Stimulated activated CD4-positive, alpha-beta T cell treated with anti-CD3 and anti-CD28 coated beads, Interleukin-1b, Interleukin-23, amount 100 ng/mL, for 24 hours (primary cell): ENCODE data around the gene CAMK1D.
"Not testable (repeated sequence)": the region's sequence is repeated elsewhere in the genome, so short reads cannot be mapped to it uniquely, and the experiment has no call there.

ENCODE experiments used
- DNase-seq, 4 experiments: peaks; one replicate each; pipeline ENCODE4 v3.0.0-alpha.2; 2020; ENCODE audit warnings: low read depth in 4 of 4, low spot score in 1 of 4

Gene CAMK1D

DNA sequence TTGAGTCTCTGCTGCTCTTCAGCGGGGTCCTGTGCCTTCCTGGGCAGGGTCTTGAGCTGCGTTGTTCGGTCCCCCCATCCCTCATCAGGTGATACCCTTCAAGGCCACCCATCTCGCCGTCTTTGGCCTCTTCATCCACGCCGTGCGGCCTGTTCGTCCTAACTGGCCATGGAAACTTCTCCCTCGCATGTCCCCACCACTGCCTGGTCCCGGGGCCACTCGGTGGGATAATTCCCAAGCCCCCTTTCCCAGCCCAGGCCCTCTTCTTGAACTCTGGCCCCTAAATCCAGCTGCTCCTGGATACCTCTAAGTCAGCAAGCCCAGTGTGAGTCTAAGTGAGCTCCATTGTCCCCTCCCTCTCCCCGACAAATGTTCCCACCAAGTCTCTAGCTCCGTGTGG is 74.5 kb downstream of the CAMK1D start:
- no peak for DNase-seq

DNA sequence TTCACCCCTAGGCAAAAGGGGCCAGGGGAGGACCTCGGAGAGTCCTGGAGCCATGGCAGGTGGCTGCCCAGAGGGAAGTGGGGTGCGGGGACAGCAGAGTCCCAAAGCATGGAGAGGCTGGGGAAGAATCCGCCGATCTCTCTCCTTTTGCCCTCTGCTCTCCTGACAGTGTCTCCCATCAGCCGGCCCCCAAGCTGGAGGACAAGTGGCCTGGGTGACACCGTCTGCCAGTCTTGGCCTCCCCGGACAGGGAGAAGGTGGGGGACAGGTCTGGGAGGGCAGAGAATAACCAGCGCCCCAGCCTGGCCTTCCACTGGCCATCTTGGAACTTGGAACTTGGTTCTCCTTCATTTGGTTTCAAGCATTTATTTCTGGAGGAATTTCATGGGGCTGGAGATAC is 77.9 kb downstream of the CAMK1D start:
- DNase-seq, result no peak

DNA sequence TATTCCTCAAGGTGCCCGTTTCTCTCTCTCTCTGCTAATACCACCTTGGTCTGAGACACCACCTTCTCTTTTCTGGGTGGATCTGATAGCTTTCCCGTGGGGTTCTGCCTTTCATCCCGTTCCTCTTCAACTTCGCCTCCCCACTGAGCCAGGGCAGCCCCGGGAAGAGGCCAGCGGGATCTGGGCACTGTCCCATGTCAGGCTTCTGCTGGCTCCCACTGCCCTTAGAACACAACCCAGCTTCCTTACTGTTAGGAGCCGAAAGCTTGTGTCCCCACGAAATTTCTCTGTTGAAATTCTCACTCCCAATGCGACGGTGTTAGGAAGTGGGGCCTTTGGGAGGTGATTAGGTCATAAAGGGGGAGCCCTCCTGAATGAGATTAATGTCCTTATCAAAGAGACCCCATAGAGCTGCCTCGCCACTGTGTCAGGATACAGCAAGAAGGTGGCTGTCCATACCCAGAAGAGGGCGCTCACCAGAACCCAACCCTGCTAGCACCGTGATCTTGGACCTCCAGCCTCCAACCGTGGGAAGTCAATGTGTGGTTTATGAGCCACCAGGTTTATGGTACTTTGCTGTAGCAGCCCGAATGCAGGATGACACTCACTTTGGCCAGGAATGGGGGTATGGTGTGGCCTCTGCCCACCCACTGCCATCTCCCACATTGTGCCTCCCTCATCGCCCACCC is 79.2 kb downstream of the CAMK1D start:
- no peak for DNase-seq

DNA sequence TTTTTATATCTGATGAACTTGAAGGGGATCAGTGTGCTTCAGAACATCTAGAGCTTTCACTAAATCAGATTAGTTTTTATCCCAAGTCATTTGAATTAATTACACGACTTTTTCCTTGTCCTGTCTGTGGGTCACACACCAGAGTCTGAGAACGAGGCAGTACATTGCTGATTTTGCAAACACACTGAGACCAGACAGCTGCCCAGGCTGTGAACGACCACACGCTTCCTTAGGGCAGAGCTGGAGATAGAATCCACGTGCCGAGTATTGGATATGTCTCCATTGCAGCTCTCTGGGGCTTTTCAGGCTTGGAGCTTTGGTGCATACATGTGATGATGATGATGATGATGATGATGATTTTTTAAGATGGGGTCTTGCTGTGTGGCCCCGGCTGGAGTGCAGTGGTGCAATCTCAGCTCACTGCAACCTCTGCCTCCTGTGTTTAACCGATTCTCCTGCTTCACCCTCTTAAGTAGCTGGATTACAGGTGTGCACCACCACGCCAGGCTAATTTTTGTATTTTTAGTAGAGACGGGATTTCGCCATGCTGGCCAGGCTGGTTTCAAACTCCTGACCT is 81.1 kb downstream of the CAMK1D start:
- DNase-seq, result no peak

- no peak for DNase-seq
Measured at GRCh38 chr10:12431151-12432101, 82.1 kb downstream of the CAMK1D start.

DNA sequence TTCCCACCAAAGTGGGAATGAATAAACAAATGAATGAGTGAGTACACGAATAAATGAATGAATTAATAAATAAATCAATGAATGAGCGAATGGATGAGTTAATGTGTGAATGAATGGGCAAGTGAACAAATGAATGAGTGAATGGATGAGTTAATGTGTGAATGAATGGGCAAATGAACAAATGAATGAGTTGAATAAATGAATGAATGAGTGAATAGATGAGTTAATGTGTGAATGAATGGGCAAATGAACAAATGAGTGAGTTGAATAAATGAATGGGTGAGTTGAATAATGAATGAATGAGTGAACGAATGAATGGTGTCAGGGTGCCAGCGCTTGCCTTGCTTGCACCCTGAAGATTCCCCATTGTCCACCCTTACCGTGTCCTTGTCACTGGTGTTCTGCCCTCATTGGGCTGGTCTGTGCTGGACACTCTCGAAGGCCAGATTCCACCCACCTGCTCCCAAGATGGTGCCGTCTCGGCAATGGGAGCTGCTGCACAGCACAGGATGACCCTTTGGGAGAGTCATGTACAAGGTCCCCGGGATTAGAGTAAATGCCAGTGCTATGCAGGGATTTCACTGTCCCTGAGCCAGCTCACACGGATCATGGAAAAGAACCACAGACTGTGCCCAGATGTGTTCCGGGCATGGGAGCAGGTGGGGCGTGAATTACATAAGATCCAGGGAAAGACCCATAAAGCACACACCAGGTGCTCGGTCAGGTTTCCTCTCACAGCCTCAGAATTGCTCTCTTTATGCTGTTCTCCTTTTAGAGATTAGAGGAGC is 83.2 kb downstream of the CAMK1D start:
- no peak for DNase-seq

GRCh38 chr10:12434277-12434676 is 84.9 kb downstream of the CAMK1D start:
- DNase-seq, result no peak

- DNase-seq, result not testable (repeated sequence)
Measured at GRCh38 chr10:12434677-12435076, 85.3 kb downstream of the CAMK1D start.

GRCh38 chr10:12435348-12435747 is 86.0 kb downstream of the CAMK1D start:
- DNase-seq, result no peak

DNA sequence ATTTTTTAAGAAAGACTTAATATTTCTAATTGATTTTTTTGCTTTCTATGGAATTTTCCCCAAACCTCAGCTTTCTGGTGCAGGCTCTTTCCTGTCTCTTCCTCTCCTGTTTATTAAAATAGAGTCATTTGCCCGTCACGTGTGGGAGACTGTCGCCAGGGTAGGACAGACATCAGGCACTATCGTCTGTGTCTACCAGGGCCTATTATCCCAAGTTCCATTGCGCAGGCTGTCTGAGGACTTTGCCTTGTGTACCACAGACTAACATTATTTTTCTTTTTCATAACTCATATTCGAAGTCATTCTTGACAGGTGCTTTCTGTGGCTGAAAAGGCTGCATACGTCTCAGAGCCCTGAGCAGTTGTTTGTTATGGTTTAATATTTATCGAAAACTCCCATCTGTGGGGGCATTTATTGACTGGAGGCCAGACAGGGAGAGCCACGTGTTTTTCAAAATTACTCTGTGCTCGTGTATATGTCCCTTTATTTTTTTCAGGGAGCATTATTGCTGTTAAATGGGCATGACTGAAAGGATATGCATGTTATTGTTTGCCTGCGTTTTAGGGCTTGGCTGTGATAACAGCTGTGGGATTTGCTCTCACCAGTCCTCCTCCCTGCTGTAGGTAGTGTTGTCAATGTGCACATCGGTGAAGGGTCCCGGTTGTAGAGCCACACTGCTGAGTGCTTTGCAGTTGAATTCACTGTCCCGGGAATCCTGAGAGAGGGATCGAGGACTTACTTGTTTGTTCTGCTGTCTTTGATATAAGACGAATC is 89.8 kb downstream of the CAMK1D start:
- DNase-seq, result no peak

DNA sequence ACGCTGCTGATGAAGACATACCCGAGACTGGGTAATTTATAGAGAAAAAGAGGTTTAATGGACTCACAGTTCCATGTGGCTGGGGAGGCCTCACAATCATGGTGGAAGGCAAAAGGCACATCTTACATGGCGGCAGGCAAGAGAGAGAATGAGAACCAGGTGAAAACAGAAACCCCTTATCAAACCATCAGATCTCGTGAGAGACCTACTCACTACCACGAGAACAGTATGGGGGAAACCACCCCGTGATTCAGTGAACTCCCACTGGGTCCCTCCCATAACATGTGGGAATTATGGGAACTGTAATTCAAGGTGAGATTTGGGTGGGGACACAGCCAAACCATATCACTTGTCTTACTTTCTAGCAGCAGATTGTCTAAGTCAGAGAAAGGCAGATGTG is 90.4 kb downstream of the CAMK1D start:
- not testable (repeated sequence) for DNase-seq

DNA sequence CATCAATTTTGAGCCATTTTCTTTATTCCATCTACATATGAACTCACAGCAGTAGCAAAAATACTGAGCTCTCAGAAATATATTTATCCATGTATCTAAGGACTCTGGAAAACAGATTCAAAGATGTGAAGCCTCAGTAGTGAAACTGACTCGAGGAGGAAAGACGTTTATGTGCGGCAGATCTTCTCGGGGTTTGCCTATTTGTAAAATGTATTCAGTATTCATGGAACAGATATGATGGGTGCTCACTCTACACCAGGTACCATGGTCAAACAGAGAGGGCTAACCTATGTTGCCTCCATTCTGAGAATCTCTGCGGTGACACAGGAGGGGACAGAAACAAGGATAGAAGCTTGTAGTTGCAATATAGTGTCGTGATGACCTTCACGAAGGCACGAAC is 93.7 kb downstream of the CAMK1D start:
- DNase-seq, result no peak

DNA sequence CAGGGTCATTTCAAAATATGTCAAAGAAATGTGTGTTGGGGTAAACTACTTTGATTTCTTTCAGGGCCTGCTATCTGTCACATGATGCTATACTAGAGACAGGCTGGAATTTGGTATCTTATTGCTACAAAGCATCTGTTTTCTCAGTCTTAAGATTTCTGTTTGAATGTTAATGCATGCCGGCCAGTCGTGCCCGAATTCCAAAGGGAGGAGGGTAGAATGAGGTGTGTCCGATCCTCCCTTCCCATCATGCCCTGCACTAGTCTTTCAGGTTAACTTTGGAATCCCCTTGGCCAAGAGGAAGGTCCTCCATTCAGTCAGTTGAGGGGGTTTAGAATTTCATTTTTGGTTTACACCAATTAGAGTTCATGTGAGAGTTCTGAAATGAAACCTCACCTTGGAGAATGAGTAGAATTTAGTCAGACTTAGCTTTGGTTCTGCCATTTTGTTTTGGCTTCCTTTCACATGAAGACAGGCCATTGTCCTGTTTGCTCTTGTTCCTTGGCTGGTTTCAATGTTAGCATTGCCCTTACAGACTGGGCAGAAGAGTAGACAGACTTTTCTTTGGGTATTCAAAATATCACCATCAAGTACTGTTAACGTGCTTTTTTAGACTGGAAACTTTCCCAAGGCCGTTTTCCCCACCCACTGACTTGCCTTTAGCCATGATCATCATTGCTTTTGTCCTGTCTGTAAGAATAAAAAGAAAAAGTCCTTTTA is 95.8 kb downstream of the CAMK1D start:
- DNase-seq, result no peak

DNA sequence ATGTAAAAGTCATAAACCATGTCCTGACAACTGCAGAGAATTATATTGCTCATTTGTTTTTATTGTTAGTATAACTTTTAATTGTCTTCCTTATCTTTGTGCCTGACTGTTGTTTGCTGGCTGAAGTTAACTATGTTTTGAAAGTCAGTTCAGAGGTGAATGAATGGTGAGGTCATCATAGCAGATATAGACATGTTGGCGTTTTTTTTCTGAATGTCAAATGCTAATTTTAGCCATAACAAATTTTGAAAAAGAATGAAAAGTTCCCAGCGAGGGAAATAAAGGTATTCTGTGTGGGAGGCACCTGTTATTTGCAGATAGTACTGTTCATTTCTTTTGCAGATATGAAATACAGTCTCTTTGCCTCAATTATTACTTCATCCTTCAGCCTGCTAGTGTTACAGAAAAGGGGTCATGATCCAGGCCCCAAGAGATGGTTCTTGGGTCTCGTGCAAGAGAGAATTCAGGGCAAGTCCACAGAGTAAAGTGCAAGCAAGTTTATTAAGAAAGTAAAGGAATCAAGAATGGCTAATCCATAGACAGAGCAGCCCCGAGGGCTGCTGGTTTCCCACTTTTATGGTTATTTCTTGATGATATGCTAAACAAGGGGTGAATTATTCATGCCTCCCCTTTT is 96.5 kb downstream of the CAMK1D start:
- no peak for DNase-seq

DNA sequence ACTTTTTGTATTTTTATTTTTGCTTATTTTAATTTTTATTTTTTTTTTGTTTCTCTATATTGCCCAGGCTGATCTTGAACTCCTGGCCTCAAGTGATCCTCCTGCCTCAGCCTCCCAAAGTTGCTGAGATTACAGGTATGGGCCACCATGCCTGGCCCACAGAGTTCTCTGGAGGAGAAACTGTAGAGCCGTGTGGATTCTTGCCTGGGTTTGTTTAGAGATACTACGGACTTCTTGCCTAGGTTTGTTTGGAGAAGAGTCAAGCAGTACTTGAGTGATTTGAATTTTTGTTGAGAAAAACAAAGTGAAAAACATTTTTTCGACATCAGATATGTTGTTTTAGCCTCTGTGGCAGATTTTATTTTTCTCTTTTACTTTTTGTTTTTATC is 99.0 kb downstream of the CAMK1D start:
- DNase-seq, result no peak

- peak; percentile 16 to 51 (median 38) for DNase-seq
Measured at GRCh38 chr10:12448729-12449391, 99.5 kb downstream of the CAMK1D start.

DNA sequence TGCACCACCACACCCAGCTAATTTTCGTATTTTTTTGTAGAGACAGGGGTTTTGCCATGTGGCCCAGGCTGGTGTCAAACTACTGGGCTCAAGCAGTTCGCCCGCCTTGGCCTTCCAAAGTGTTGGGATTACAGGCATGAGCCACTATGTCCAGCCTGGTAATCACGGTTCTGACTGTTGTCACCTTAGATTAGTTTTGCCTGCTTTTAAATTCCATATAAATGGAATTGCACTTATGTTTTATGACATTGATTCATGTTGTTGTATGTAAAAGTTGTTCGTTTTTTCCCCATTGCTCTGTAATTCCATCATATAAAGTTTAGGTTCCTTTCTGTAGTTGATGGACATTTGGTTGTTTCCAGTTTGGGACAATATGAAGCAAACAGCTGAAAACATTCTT is 106.0 kb downstream of the CAMK1D start:
- no peak for DNase-seq

- no peak for DNase-seq
Measured at GRCh38 chr10:12455766-12456165, 106.4 kb downstream of the CAMK1D start.

DNA sequence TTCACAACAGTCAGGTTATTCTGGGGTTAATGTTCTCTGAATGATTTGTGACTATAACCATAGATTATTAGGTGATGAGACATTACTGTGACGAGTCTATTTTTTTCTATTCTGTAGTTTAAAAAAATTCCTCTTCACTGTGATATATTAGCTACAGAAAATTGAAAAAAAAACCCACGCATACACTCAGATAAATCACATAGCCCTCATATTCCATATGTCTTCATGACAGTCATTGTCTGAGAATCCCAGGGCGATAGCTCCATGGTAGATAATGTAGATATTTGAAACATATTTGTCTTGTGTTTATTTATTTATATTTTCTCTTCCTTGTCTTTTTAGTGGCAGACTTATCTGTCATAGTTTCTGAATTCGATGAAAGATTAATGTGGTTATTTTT is 110.0 kb downstream of the CAMK1D start:
- no peak for DNase-seq
